OCI-LY3 (cell line): ENCODE data around the gene AMFR.

Source experiments
- EZH2phosphoT487 ChIP-seq: fragments of 200-600 bp; shearing (Covaris generic); IDR thresholded peaks from 2 replicates; pipeline ENCODE4 v1.6.1; 2018; ENCODE audit warnings: antibody characterized with exemption, mixed run types, low read depth
- TF ChIP-seq, protein P1 (sequence below): fragments of 200-600, 300-600 bp; sonication (generic); IDR thresholded peaks from 2 replicates; pipeline ENCODE4 v1.5.1; 2014; ENCODE audit warnings: antibody characterized with exemption, low read length, low read depth

GRCh38 chr16:56343661-56344517 is 81.5 kb downstream of the AMFR start:
- TF ChIP-seq, protein P1, sequence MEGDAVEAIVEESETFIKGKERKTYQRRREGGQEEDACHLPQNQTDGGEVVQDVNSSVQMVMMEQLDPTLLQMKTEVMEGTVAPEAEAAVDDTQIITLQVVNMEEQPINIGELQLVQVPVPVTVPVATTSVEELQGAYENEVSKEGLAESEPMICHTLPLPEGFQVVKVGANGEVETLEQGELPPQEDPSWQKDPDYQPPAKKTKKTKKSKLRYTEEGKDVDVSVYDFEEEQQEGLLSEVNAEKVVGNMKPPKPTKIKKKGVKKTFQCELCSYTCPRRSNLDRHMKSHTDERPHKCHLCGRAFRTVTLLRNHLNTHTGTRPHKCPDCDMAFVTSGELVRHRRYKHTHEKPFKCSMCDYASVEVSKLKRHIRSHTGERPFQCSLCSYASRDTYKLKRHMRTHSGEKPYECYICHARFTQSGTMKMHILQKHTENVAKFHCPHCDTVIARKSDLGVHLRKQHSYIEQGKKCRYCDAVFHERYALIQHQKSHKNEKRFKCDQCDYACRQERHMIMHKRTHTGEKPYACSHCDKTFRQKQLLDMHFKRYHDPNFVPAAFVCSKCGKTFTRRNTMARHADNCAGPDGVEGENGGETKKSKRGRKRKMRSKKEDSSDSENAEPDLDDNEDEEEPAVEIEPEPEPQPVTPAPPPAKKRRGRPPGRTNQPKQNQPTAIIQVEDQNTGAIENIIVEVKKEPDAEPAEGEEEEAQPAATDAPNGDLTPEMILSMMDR: no peak
- no peak for TF ChIP-seq EZH2phosphoT487
